Trophoblast cell (in vitro differentiated cells and primary cell): ENCODE results near the gene TXLNG.
"Not testable (repeated sequence)": the region's sequence is repeated elsewhere in the genome, so short reads cannot be mapped to it uniquely, and the experiment has no call there.

Experiments
- DNase-seq, 2 donors: peaks; one replicate each; pipeline ENCODE4 v3.0.0-alpha.2; 2016
- H2AFZ ChIP-seq: 2 replicates; pipeline ENCODE4 v1.6.1; 2013; ENCODE audit warnings: low read length, moderate library complexity, mild to moderate bottlenecking; ENCODE audit not compliant: insufficient read depth, poor library complexity
- H2AK5ac ChIP-seq: 2 replicates; pipeline ENCODE4 v1.6.1; 2013; ENCODE audit warnings: mild to moderate bottlenecking, low read length
- H2BK120ac ChIP-seq: 2 replicates; pipeline ENCODE4 v1.6.1; 2013; ENCODE audit warnings: low read length, mild to moderate bottlenecking, moderate library complexity; ENCODE audit not compliant: insufficient read depth, poor library complexity
- H2BK12ac ChIP-seq: 2 replicates; pipeline ENCODE4 v1.6.1; 2013; ENCODE audit warnings: mild to moderate bottlenecking, low read length, moderate library complexity
- H2BK5ac ChIP-seq: 2 replicates; pipeline ENCODE4 v1.6.1; 2013; ENCODE audit warnings: low read length, low read depth, moderate library complexity, mild to moderate bottlenecking; ENCODE audit not compliant: poor library complexity
- H3K14ac ChIP-seq: 2 replicates; pipeline ENCODE4 v1.6.1; 2013; ENCODE audit warnings: mild to moderate bottlenecking, low read length
- H3K18ac ChIP-seq: 2 replicates; pipeline ENCODE4 v1.6.1; 2013; ENCODE audit warnings: mild to moderate bottlenecking, low read length
- H3K23ac ChIP-seq: 2 replicates; pipeline ENCODE4 v1.6.1; 2013; ENCODE audit warnings: low read length
- H3K27ac ChIP-seq: 2 replicates; pipeline ENCODE4 v1.5.1; 2013; ENCODE audit warnings: low read depth, mild to moderate bottlenecking, inconsistent platforms, low read length, moderate library complexity
- H3K27me3 ChIP-seq: 2 replicates; pipeline ENCODE4 v1.6.1; 2013; ENCODE audit warnings: inconsistent platforms, mild to moderate bottlenecking, low read length, moderate library complexity; ENCODE audit not compliant: insufficient read depth
- H3K36me3 ChIP-seq, 2 experiments: 1 replicate in 1 of 2; 2 replicates in 1 of 2; pipeline ENCODE4 v1.6.1; 2013; ENCODE audit warnings: low read length in 2 of 2, mild to moderate bottlenecking in 2 of 2, moderate library complexity in 1 of 2; ENCODE audit not compliant: insufficient read depth in 2 of 2, control insufficient read depth in 1 of 2
- H3K4ac ChIP-seq: 2 replicates; pipeline ENCODE4 v1.6.1; 2013; ENCODE audit warnings: low read depth, mild to moderate bottlenecking, low read length, moderate library complexity
- H3K4me1 ChIP-seq, 2 experiments: 1 replicate in 1 of 2; 2 replicates in 1 of 2; pipeline ENCODE4 v1.6.1; 2013; ENCODE audit warnings: low read length in 2 of 2, mild to moderate bottlenecking in 2 of 2, moderate library complexity in 1 of 2; ENCODE audit not compliant: insufficient read depth in 2 of 2, control insufficient read depth in 1 of 2
- H3K4me2 ChIP-seq: 2 replicates; pipeline ENCODE4 v1.6.1; 2013; ENCODE audit warnings: inconsistent platforms, mild to moderate bottlenecking, low read length, moderate library complexity
- H3K4me3 ChIP-seq: 2 replicates; pipeline ENCODE4 v1.5.1; 2013; ENCODE audit warnings: mild to moderate bottlenecking, low read depth, low read length, inconsistent platforms
- H3K79me1 ChIP-seq: one replicate; pipeline ENCODE4 v1.6.1; 2013; ENCODE audit warnings: low read length
- H3K79me2 ChIP-seq: 2 replicates; pipeline ENCODE4 v1.6.1; 2013; ENCODE audit warnings: low read length, mild to moderate bottlenecking; ENCODE audit not compliant: control insufficient read depth, insufficient read depth, poor library complexity
- H3K9ac ChIP-seq: 2 replicates; pipeline ENCODE4 v1.6.1; 2013; ENCODE audit warnings: mild to moderate bottlenecking, low read length
- H3K9me3 ChIP-seq: 2 replicates; pipeline ENCODE4 v1.6.1; 2013; ENCODE audit warnings: low read depth, mild to moderate bottlenecking, control low read depth, inconsistent platforms, low read length; ENCODE audit not compliant: insufficient read depth
- H4K12ac ChIP-seq: 2 replicates; pipeline ENCODE4 v1.6.1; 2013; ENCODE audit warnings: low read depth, mild to moderate bottlenecking, low read length, moderate library complexity
- H4K8ac ChIP-seq: 2 replicates; pipeline ENCODE4 v1.6.1; 2013; ENCODE audit warnings: low read depth, mild to moderate bottlenecking, low read length, moderate library complexity
- H4K91ac ChIP-seq: one replicate; pipeline ENCODE4 v1.6.1; 2013; ENCODE audit warnings: low read depth, mild to moderate bottlenecking, low read length, moderate library complexity
- WGBS: extraction: QIAGEN DNeasy Blood & Tissue Kit; methylation state at CpG from one replicate; pipeline ENCODE4 v1.1.7; 2013; ENCODE audit warnings: missing lambda C conversion rate; ENCODE audit not compliant: insufficient read length, insufficient coverage; ENCODE audit errors: extremely low coverage; 5-methylcytosine and 5-hydroxymethylcytosine counted together

TXLNG gene

DNA sequence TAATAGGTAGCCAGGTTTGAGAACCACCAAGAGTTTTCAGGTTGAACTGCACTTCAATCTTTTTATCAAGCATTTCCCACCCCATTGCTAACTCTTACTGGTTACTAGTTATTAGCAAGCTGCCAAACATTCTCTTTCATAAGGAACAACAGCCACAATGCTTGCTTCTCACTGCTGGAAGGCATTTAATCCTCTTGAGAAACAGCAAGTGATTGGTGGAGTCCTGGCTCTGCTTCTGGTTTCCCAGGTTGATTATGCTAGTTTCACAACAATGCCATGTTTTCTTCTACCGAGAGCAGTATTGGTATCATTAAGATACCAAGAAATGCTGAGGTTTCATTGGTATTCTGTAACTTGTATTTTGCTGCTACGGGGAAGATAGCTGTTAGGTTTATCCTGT, 32.2 kb upstream of the TXLNG start:
- Histone ChIP-seq H3K36me3 (peaks cover 16 to 18% of the 10 kb centered on the region in 2 experiments), H3K9me3 (no peaks in the 10 kb centered on the region), H2BK12ac (no peak overlapping the region), H2AK5ac (no peak overlapping the region), H3K4me3 (no peak overlapping the region), H3K18ac (no peak overlapping the region), H2BK5ac (no peak overlapping the region), H3K27ac (no peak overlapping the region), H3K79me2 (no peaks in the 10 kb centered on the region), H3K14ac (no peak overlapping the region), H2BK120ac (no peak overlapping the region), H3K23ac (no peak overlapping the region), H4K12ac (no peak overlapping the region), H3K4ac (no peak overlapping the region), H3K9ac (no peak overlapping the region), H3K79me1 (no peaks in the 10 kb centered on the region), H3K4me1 (peaks cover 2% of the 10 kb centered on the region in 2 experiments), H4K8ac (no peak overlapping the region), H3K4me2 (no peak overlapping the region), H4K91ac (no peak overlapping the region), H2AFZ (no peak overlapping the region), H3K27me3 (no peaks in the 10 kb centered on the region)
- WGBS: no CpG with 5 or more reads among the region's 2 CpGs
- peak in 1 of 2 donors; percentile 10 for DNase-seq

DNA sequence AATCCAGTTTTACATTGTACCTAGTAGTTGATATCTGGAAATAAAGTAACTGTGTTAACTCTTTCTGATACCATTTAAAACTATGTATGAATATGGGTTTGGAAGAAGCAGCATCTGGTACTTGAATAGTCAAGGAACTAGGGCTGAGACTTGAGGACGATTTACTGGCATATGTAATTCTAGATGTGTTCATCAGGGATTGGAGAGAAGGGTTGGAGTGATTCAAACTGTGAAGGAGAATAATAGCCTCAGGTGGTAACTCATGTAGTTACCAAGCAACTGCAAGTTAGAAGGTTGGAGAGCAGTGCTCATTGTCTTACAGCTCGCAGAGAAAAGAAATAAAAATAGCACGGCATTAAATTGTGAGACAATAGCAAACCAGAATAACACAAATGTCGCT, 29.5 kb upstream of the TXLNG start:
- no peak overlapping the region for H2AFZ ChIP-seq
- no peak overlapping the region for H3K18ac ChIP-seq
- no peaks in the 10 kb centered on the region for H3K27me3 ChIP-seq
- H3K79me2 ChIP-seq: no peaks in the 10 kb centered on the region
- no CpG with 5 or more reads among the region's 4 CpGs for WGBS
- no peak overlapping the region for H2BK120ac ChIP-seq
- H3K9me3 ChIP-seq: no peaks in the 10 kb centered on the region
- H2AK5ac ChIP-seq: no peak overlapping the region
- no peak overlapping the region for H3K23ac ChIP-seq
- H3K4me2 ChIP-seq: no peak overlapping the region
- no peak overlapping the region for H3K4me3 ChIP-seq
- H2BK5ac ChIP-seq: no peak overlapping the region
- H3K9ac ChIP-seq: no peak overlapping the region
- H4K12ac ChIP-seq: no peak overlapping the region
- H4K8ac ChIP-seq: no peak overlapping the region
- DNase-seq: no peak
- no peak overlapping the region for H3K27ac ChIP-seq
- H4K91ac ChIP-seq: no peak overlapping the region
- no peak overlapping the region for H2BK12ac ChIP-seq
- H3K4ac ChIP-seq: no peak overlapping the region
- peaks cover 13 to 14% of the 10 kb centered on the region in 2 experiments for H3K36me3 ChIP-seq
- no peak overlapping the region for H3K14ac ChIP-seq
- H3K79me1 ChIP-seq: no peaks in the 10 kb centered on the region
- H3K4me1 ChIP-seq: peaks cover 2% of the 10 kb centered on the region in 2 experiments

GRCh38 chrX:16761500-16761899, 24.8 kb upstream of the TXLNG start:
- not testable (repeated sequence) for H3K79me2 ChIP-seq, H4K8ac ChIP-seq, H2BK12ac ChIP-seq, H4K91ac ChIP-seq, H3K27ac ChIP-seq, H2AK5ac ChIP-seq, H3K14ac ChIP-seq, DNase-seq, H2BK120ac ChIP-seq, H2AFZ ChIP-seq, H3K4ac ChIP-seq, H2BK5ac ChIP-seq, H3K4me3 ChIP-seq, H3K27me3 ChIP-seq, H3K4me1 ChIP-seq, H3K4me2 ChIP-seq, H3K9me3 ChIP-seq, H3K18ac ChIP-seq, H3K9ac ChIP-seq, H3K23ac ChIP-seq, H3K79me1 ChIP-seq, H4K12ac ChIP-seq
- peaks cover 9 to 11% of the 10 kb centered on the region in 2 experiments for H3K36me3 ChIP-seq
- WGBS: no CpG with 5 or more reads among the region's 4 CpGs

DNA sequence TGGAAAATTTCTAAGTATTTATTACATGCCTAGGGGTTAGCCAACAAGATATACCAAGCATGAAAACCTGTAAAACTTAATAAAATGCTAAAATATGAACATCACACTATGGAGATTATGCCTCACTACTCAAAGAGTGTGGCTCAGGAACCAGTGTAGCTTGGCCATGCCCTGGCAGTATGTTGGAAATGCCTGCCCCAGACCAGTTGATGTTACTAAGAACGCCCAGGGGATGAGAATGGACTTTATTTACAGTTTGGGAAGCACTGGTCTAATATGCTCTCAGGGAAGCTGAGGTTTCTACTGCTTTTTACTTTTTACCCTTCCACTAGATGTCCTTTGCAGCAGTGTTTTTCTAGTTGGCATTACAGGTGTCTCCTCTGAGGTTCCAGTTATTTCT, 23.7 kb upstream of the TXLNG start:
- Histone ChIP-seq H3K9ac (no peak overlapping the region), H3K4me1 (no peaks in the 10 kb centered on the region), H4K12ac (no peak overlapping the region), H3K79me2 (no peaks in the 10 kb centered on the region), H3K27ac (no peak overlapping the region), H3K18ac (no peak overlapping the region), H3K79me1 (no peaks in the 10 kb centered on the region), H2BK5ac (no peak overlapping the region), H2BK12ac (no peak overlapping the region), H3K27me3 (no peaks in the 10 kb centered on the region), H2BK120ac (no peak overlapping the region), H4K8ac (no peak overlapping the region), H4K91ac (no peak overlapping the region), H3K4me2 (no peak overlapping the region), H2AFZ (no peak overlapping the region), H3K4me3 (no peak overlapping the region), H3K4ac (no peak overlapping the region), H2AK5ac (no peak overlapping the region), H3K36me3 (peaks cover 8 to 11% of the 10 kb centered on the region in 2 experiments), H3K23ac (no peak overlapping the region), H3K9me3 (no peaks in the 10 kb centered on the region), H3K14ac (no peak overlapping the region)
- no CpG with 5 or more reads among the region's 1 CpG for WGBS
- DNase-seq: no peak
